Activated T-helper 9 cell treated with anti-CD3 and anti-CD28 coated beads, Interleukin-2, amount 50 U/mL, for 16 hours (primary cell): ENCODE results near the gene PRDM16.

ENCODE experiments used
- DNase-seq: peaks from one replicate; pipeline ENCODE4 v3.0.0-alpha.2; 2020; ENCODE audit warnings: low read depth

Gene PRDM16

DNA sequence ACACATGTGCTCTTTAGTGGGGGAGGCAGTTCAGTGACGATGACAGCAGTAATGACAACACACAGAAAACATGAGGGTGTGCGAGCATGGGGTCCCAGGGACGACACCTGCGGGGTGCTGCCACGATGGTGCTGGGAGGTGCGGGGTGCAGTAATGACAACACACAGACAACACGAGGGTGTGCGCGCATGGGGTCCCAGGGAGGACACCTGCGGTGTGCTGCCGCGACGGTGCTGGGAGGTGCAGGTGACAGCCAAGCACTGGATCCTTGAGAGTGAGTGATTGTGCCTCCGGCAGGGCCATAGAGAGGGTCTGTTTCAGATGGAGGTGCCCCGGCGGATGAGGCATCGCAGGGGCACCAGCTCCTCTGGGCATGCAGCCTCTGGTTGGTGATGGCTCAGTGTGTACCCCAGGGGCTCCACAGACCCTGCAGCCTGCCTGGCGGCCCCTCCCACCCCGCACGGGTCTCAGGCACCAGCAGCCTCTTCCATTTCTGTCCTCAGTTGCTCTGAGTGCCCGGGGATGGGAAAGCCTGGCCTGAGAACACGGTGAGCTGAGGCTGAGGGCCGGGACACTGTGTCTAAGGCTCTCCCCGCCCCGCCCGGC is 193.8 kb downstream of the PRDM16 start:
- DNase-seq, result no peak

DNA sequence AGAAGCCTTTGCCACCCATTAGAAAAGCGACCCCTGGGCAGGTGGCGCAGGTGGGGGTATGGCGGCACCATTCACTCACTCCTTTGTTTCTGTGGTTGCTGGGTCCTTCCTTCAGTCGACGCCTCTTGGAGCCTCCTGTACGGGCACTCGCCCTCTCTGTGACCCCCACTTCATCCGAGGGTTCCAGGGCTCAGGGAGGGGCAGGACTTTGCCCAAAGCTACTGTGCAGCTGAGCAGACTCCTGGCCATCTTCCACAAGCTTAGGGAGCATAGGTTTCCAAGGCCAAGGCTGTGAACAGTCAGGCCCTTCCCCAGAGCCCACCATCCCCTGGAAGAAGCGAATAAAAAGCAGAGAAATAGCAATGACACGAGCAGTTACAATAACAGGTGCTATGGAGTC is 194.8 kb downstream of the PRDM16 start:
- no peak for DNase-seq

DNA sequence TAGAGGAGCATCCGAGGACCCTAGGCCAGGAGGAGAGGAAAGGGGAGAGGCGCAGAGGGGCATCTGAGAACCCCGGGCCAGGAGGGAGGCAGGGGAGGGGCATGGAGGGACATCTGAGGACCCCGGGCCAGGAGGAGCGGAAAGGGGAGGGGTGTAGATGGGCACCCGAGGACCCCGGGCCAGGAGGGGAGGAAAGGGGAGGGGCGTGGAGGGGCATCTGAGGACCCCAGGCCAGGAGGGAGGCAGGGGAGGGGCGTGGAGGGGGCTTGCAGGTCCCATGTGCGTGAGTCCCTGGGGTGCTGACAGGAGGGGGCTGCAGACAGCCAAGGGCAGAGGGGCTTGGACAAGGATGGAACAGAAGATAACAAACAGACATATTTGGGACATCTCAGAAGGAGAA is 195.5 kb downstream of the PRDM16 start:
- DNase-seq, result no peak

DNA sequence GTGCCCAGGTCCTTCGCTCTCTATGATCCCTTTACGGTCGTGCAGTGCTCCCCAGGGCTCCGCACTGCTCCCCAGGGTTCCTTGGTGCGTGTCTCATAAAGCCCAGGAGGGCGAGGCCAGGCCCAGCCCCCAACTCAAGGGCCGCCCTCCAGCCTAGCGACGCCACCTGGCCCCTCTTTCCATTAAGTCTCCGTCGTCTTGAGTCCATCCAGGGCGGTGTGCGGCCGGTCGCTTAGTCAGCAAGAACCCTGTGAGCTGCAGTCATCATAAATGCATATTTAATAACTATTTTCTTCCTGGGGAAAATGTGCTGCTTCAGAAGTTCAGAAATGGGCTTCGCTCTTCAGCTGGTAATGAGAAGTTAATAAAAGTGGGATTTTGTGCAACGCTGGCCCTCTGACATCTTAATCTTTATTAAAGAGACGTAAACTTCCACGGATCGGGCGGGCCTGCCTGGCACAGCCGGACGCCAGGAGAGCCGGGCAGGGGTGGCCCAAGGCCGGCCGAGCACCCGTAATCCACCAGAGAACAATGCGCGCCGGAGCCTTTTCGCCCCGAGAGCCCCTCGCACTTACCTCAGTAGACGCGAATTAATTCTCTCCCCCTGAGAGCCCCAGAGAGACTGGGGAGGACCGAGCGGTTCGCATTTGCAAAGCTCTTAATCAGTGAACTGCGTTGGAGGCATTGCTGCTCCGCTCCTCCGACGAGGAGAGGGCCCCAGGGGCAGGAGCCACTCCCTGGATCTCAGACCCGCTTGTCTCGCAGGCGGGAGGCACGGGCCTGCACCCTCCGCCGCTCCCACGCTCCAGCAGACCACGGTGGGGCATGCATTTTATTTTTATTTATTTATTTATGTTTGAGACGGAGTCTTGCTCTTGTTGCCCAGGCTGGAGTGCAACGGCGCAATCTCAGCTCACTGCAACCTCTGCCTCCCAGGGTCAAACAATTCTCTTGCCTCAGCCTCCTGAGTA is 197.1 kb downstream of the PRDM16 start:
- DNase-seq, result no peak

DNA sequence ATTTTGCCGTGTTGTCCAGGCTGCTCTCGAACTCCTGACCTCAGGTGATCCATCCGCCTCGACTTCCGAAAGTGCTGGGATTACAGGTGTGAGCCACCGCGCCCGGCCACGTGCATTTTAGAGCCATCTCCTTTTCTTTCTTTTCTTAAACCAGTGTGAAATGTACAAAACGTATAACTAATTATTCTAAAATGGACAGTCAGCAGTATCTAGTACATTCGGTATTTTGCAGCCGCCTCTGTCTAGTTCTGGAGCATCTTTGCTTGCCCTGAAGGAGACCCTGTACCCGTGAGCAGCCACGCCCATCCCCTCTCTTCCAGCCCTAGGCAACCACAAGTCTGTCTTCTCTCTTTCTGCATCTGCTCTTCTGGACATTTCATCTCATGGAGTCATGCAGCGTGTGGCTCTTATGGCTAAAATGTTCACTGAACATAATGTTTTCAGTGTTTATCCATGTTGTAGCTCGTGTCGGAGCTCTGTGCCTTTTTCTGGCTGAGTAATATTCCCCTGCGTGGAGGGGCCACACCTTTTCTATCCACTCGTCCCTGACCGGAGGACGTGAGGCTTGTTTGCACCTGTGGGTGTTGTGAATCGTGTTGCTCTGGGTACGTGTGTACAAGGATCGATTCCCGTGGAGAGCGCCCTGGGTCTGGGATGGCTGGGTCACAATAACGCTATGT is 198.0 kb downstream of the PRDM16 start:
- DNase-seq, result no peak

DNA sequence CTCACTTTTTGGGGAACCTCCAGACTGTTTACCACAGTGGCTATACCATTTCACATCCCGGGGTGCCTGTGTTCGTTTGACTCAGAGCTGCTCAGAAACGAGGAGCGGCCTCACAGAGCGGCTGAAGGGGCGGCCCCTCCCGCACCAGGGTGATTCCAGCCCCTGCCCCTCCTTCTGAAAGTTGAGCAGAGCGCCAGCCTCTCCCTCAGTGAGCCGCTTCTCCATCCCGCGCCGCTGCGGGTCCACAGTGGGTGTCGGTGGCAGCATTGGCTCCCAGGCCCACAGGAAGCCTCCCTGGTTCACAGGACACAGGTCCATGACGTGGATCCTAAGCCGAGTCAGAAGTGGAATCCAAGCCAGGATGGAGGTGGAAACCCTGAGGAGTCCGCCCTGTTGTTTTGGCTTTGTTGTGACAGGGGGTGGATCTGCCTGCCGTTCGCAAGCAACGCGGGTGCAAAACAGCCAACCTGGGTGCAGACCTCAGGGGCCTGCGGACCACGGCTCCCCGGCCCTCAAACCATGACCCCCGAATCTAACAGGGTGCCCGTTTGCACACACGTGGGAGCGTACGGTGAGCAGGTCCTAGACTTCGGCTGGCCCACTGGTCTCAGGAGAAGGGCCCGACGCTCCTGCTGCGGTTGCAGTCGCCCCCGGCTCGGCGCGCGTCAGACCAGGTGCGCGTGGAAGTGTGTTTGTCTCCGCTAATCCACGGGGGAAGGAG is 198.7 kb downstream of the PRDM16 start:
- no peak for DNase-seq

DNA sequence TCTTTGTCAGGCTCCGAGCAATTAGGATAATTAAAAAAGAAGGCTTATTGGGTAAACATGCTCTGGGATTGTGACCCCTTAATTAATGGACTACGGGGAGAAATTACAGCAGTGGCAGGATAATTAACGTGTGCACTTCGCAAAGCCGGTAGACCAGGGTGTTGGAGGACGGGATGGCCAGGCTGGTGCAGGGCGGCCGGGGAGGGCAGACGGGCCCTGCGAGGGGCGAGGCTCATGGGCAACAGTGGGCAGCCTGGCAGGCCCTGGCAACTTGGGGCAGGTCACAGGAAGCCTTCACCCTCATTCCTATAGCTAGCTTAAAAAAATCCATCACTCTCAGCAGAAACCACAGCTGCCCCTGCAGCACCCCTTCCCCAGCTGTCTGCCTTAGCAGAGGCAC is 199.3 kb downstream of the PRDM16 start:
- DNase-seq, result no peak

DNA sequence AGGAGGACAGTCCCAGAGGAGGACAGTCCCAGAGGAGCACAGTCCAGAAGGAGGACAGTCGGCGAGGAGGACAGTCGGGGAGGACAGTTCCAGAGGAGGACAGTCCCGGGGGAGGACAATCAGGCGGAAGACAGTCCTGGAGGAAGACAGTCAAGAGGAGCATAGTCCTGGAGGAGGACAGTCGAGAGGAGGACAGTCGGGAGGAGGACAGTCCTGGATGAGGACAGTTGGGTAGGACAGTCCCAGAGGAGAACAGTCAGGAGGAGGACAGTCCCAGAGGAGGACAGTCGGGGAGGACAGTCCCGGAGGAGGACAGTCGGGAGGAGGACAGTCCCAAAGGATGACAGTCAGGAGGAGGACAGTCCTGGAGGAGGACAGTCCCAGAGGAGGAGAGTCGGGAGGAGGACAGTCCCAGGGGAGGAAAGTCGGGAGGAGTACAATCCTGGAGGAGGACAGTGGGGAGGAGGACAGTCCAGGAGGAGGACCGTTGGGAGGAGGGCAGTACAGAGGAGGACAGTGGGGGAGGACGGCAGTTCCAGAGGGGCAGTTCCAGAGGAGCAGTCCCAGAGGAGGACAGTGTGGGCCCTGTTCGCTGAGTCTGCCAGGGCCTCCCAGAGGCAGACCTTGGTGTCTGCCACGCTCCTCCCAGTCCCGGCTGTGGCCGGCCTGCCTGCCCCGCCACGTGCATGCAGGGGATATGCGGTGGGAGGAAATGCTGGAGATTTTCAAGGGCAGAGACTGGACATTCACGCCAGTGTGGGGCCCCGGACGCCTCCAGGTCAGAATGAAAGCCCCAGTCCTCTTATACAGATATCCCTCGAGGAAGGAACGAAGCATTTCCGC is 201.6 kb downstream of the PRDM16 start:
- no peak for DNase-seq

DNA sequence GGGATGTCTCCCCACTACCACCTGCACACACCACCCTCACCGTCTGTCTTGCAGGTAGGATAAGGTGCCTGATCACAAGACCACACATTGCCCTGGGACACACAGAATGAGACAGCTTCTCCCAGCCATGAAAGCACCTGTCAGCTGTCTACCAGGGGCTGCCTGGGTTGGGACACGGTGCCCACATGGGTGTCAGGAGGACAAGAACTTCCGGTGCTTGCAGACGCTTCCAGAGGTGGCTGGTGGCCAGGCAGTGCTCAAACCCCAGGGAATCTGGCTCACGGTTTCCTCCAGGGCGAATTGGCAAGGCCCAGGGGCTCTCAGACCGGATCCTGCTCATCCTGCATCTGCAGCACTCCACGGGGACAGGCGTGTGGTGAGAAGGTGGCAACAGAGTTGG is 202.9 kb downstream of the PRDM16 start:
- DNase-seq, result no peak

DNA sequence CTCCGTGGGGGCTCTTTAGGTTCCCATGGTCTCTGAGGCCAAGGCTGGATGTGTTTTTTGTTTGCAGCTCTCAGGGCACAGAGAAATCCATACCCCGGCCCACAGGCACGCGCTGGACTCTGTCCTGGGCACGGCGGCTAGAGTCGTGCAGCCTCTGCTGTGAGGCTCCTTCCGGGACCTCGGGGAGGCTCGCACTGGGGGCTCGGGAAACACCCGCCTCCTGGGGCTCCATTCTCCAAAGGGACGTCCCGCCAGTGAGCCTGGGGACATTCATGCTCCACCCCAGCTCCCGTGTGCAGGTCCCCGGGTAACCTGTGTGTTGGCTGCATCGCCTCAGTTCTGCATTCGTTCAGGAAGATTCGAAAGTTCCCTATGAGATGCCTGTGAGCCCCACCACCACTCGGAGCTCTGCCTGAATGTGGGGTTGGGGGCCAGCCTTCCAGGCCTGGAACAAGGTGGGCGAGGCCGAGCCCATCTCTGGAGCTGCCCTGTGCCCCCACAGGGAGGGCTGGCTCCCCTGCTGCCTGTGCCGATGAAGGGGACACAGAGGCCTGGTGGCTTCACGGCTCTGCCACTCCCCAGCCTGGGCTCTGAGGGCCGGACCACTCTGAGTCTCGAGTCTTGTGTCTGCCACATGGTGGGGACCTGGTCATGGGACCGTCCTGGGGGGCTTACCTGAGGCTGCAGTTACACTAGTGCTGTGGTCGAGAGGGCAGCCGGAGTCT is 203.5 kb downstream of the PRDM16 start:
- no peak for DNase-seq

DNA sequence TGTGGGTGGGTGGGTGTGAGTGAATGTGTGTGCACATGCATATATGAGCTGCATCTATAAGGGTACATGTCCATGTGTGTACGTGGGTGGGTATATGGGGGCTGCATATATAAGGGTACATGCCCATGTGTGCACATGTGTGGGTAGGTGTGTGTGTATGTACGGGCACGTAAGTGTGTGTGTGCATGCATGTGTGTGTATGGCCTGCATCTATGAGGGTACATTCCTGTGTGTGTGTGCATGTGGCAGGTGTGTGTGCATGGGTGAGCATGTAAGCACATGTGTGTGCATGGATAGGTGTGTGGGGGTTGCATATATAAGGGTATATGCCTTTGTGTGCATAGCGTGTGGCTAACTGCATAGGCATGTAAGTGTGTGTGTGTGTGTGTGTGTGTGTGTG is 204.4 kb downstream of the PRDM16 start:
- DNase-seq, result no peak

DNA sequence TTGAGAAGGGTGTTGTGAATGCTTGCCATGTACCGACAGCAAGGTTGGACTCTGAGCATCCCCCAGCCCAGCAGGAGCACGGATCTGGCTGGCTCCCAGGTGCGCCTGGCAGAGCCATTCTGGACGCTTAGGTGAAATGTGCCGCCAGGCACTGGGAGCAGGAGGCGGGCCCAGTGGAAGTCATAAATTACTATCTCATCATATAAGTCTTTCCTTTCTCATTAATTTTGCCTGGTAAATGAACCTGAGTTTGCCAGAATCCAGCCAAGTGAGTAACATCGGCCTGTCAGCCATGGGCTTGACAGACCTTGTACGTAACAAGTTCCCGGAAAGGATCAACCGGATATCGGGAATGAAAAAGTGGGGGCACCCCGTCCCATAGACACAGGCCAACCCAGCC is 206.0 kb downstream of the PRDM16 start:
- no peak for DNase-seq

DNA sequence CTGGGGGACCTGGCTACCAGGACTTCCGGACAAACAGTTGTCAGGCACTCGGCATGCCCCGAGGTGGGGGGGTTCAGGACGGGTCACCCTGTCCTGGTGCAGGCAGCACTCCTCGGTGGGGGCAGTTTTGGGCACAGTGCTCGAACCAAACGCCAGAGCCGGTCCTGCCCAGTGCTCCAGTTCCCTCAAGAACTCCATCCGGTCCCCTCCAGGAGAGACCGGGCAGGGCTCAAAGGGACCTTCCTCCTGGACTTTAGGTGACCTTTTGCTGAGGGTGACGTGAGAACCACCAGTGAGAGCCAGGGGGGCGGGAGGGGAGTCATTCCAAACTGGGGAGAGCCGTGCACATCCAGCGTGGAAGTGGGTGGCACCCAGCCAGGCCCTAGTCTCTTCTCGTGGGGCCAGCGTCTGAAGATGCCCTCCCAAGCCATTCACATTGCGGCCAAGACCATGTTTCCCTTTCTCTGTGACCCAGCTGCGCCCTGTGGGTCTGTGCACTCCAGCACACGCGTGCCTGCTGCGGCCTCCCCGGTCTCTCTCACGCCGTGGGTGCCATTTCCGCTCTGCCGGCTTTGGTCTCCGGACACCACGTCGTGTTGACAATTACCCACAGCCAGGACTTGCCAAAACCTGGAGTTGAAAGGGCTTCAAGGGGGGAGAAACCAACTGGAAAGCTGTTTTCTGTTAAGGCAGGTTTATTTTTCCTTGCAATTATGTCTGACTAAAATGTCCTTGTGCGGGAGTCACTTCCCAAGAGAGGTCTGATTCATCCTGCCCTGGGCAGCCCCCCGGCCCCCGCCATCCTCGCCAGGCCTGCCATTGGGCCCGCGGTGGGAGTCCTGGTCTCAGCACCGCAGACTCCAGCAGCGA is 206.7 kb downstream of the PRDM16 start:
- DNase-seq, result no peak

DNA sequence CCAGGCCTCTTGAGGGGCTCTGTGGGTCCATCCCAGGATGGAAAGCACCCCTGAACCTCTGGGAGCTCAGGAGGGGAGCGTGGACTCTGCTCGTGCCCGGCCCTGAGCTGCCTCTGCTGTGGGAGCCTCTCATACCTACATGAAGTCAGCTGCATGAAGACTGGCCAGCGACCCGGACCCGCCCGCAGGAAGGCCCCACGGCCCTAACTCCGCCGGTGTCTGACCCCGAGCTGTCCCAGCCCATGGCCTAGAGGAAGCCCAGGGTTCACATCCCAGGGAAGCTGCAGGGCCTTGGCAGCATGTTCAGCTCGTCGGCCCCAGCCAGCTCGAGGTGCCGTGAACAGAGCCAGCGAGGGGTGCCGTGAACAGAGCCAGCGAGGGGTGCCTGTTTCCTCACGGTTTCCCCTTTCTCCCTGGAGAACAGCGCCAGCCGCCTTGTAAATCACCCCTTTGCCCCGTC is 207.4 kb downstream of the PRDM16 start:
- DNase-seq, result no peak

DNA sequence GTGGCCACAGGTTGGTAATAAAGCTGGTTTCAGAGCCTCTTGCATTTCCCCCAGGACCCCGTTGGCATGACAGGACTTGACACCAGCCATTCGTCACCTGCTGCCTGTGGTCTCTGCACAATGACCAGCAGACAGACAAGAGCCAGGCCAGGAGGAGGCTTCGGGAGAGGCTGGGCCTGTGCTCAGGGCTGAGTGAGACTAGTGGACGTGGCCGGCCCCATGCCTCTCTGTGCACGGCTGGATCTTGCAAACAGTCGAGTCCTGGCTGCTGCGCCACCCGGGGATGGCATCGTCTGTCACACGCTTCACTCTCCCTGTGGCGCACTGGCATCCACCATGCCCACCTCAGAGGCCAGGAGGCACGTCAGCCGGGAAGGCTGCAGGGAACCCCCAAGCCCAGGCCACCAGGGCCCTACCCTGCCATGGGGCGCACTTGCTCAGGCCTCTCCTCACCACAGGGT is 208.0 kb downstream of the PRDM16 start:
- DNase-seq, result no peak

DNA sequence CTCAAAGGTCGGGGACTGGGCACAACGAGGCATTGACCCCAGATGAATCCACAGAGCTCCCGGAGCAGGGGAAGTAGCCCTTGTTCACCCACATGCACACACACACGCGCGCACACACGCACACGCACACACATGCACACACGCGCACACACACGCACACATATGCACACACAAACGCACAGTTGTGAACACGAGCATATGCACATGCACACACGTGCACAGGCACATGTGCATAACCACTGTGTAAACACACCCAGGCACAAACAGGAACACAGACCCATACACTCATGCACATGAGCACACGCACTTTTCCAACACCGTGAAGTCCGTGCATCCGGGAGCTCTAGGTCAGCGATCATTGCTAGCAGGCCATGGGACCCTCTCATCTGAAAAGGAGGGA is 208.6 kb downstream of the PRDM16 start:
- DNase-seq, result no peak

DNA sequence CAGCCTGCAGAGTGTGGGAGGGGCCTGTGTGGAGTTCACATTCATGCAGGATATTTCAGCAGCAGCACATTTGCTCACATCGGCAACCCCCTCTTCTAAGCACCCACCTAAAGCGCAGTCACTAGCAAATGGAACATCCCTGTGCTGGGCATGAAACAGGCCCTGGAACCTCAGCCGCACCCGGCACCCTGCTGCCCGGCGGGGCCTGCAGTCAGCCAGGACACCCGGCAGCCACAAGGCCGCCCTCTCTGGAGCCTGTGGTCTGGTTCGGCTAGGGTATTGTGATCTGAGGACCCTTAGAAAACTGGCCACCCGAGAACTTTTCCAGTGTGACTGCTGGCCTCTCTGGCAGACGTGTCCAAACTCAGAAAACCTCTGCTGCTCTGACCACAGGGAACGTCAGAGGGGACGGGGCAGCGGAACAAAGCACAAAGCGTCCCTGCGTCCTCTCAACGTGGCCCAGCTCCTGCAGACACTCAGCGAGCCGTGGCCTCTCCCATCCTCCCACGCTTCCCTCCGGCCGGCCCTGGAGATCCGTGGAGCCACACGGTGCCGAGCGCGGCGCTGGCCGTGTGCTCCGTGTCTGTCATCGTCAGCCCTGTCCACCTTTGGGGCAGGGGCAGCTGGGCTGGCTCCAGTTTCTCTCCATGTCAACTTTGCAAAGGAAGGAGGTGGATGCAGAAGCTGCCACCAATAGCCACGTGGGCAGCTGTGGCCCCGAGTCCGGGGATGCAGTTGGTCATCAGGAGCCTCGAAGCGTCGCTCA is 209.6 kb downstream of the PRDM16 start:
- no peak for DNase-seq

DNA sequence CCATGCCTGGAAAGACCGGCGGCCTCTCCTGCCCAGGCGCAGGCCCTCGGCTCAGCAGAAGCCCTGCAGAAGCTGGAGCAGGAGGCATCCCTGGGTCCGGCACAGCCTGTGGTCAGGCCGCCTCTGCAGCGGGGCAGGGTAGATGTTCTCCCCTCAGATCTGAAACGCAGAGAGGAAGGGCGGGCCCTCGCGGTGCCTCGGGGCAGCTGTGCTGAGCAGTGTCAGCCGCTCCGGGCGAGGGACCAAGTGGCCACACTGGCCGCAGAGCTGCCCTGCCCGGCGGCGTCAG is 210.1 kb downstream of the PRDM16 start:
- no peak for DNase-seq

DNA sequence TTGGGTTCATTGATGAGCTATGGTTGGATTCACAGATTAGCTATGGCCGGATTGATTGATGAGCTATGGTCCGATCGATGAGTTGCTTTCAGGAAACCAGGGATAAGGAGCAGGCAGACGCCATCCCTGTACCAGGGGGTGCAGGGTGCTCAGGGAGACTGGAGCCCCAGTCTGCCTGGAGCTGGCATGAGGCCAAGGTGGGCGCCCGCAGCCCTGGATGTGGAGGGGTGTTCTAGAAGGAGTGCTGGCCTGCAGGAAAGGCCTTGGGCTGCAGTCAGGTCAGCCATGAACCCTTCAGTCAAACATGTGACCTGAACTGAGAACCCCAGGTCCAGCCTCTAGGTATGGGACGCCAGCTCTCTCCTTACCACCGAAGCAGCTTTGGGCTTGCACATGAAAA is 212.7 kb downstream of the PRDM16 start:
- no peak for DNase-seq
